ENCODE data around the gene PPP2R5A.
"Not testable (repeated sequence)": the region's sequence is repeated elsewhere in the genome, so short reads cannot be mapped to it uniquely, and the experiment has no call there.

GRCh38 chr1:212305984-212306452, 20.8 kb downstream of the PPP2R5A start:
- not testable (repeated sequence) for TF ChIP-seq CTCF, POLR2A (IDR thresholded peaks at IDR 0.05)
